Omental fat pad (tissue), 4 donors: Measurements from ENCODE around the gene TRIOBP. TPM values are rescaled to one million over a fixed set of nuclear protein-coding genes. Genes with fewer than 3 reads are reported as not detected.
"Not testable (repeated sequence)": the region's sequence is repeated elsewhere in the genome, so short reads cannot be mapped to it uniquely, and the experiment has no call there.

Source experiments
- ATAC-seq: fragments of 150-250 bp; one replicate; pipeline ENCODE4 v1.9.1; 2016; ENCODE audit warnings: mild to moderate bottlenecking, moderate library complexity; ENCODE audit not compliant: low FRiP score
- DNase-seq: peaks from one replicate; pipeline ENCODE4 v3.0.0-alpha.2; 2019; ENCODE audit warnings: low spot score
- total RNA-seq, 4 donors: library from RNA; depleted of rRNA; stranded (reverse); fragments of >200 nt; gene quantifications; one replicate each; pipeline ENCODE4 v1.1.0, GENCODE V29; 2016
- TF ChIP-seq, protein P1 (sequence below), 3 donors: fragments of 450-650 bp; IDR thresholded peaks; one replicate each; pipeline ENCODE4 v1.5.1; 2016 to 2017; ENCODE audit warnings: antibody characterized with exemption in 3 of 3, mild to moderate bottlenecking in 3 of 3, moderate library complexity in 2 of 3

The TRIOBP gene
- total RNA-seq, 4 donors from 2014 or later = 79.2 to 179 (median 82.8) TPM

DNA sequence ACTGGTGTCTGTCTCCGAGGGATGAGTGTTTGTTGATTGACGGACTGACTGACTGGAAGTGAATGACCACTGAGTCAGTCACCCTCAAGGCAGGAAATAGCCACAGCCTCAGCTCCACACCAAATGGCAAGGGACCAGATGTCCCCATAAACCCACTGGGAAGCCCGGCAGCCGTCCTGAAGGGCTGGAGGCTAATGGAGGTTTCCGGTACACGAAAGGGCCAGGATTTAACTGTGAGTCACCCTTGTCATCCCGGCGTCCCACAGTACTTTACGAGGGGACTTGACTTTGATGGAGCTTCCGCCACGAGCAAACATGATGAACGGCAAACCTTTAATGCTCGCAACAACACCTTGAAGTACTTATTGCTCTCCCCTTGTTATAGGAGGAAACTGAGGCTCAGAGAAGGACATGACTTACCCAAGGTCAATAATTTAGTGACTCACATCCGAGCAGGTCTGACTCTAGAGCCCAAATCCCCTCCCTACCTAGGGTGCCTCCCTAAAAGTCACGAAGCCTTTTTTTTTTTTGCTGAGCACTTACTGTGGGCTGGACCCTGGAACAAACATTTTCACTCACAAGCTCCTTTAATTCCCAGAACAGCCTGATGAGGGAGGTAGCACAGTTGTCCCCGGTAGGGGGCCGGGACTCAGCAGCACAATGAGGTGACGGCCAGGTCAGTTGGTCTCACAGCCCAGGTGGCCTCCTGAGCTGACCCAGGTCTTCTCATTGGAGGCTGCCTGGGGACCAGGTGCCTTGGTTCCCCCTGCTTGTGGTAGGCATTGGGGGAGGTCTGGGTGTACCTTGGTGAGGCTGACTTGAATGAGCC is 85.7 kb downstream of the TRIOBP start:
- ATAC-seq (no peak), DNase-seq (no peak)
- TF ChIP-seq, protein P1, sequence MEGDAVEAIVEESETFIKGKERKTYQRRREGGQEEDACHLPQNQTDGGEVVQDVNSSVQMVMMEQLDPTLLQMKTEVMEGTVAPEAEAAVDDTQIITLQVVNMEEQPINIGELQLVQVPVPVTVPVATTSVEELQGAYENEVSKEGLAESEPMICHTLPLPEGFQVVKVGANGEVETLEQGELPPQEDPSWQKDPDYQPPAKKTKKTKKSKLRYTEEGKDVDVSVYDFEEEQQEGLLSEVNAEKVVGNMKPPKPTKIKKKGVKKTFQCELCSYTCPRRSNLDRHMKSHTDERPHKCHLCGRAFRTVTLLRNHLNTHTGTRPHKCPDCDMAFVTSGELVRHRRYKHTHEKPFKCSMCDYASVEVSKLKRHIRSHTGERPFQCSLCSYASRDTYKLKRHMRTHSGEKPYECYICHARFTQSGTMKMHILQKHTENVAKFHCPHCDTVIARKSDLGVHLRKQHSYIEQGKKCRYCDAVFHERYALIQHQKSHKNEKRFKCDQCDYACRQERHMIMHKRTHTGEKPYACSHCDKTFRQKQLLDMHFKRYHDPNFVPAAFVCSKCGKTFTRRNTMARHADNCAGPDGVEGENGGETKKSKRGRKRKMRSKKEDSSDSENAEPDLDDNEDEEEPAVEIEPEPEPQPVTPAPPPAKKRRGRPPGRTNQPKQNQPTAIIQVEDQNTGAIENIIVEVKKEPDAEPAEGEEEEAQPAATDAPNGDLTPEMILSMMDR (IDR thresholded peaks at IDR 0.05) = no peak

- DNase-seq = no peak
- ATAC-seq = no peak
- TF ChIP-seq, protein P1 (IDR thresholded peaks at IDR 0.05) = no peak
Observed at GRCh38 chr22:37784829-37785495, 88.1 kb downstream of the TRIOBP start.

GRCh38 chr22:37790234-37790633 is 93.4 kb downstream of the TRIOBP start:
- no peak for ATAC-seq
- DNase-seq = no peak
- TF ChIP-seq, protein P1 (IDR thresholded peaks at IDR 0.05) = no peak

DNA sequence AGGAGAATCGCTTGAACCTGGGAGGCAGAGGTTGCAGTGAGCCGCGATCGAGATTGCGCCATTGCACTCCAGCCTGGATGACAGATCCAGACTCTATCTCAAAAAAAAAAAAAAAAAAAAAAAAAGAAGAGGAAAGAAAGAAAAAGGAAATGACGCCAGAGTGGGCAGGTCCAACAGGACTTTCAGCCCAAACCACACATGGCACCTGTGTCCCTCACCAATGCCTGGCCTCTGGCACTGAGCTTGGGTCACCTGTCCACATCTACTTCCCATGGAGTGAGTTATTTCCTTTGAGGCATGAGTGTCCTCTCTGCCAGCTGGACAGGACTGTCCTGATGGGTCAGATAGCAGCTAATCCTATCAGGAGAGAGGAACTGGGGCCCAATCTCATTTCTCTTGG is 95.6 kb downstream of the TRIOBP start:
- DNase-seq (no peak), ATAC-seq (no peak)
- TF ChIP-seq, protein P1 (IDR thresholded peaks at IDR 0.05) = no peak

DNA sequence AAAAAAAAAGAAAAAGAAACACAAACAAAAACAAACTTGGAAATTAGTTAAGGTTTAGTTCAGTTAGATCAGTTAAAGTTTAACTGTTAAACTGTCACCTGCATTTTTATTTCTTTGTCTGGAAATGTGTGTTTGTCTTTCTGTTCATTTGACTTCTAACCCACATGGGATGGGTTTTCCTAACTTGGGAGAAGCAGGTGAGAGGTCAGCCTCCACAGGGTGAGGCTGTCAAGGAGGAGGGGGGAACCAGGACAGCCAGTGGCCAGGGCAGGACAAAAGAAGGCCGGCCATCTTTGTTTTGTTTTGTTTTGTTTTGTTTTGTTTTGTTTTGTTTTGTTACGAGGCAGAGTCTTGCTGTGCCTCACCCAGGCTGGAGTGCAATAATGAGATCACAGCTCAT is 97.5 kb downstream of the TRIOBP start:
- no peak for DNase-seq
- TF ChIP-seq, protein P1 (IDR thresholded peaks at IDR 0.05) = no peak
- no peak for ATAC-seq

GRCh38 chr22:37796079-37796478 is 99.2 kb downstream of the TRIOBP start:
- DNase-seq = no peak
- ATAC-seq = no peak
- TF ChIP-seq, protein P1 (IDR thresholded peaks at IDR 0.05) = no peak

DNA sequence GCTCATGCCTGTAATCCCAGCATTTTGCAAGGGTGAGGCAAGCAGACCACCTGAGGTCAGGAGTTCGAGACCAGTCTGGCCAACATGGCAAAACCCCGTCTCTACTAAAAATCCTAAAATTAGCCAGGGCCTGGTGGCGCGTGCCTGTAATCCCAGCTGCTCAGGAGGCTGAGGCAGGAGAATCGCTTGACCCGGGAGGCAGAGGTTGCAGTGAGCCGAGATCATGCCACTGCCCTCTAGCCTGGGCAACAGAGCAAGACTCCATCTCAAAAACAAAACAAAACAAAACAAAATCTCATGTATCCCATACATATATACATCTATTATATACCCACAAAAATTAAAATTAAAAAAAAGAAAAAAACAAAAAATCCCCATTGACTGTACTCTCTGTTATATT is 100.4 kb downstream of the TRIOBP start:
- not testable (repeated sequence) for DNase-seq, ATAC-seq
